GM10847 (cell line): ENCODE measurements around the gene TAPT1.

Experiments used
- POLR2A ChIP-seq: IDR thresholded peaks from 2 replicates; pipeline ENCODE4 v1.6.1; 2011; ENCODE audit not compliant: insufficient read length; ENCODE audit errors: extremely low read depth

The TAPT1 gene

GRCh38 chr4:16230308-16230707 is 4.0 kb upstream of the TAPT1 start:
- no peak for TF ChIP-seq POLR2A

GRCh38 chr4:16229604-16230003 is 3.3 kb upstream of the TAPT1 start:
- no peak for TF ChIP-seq POLR2A

GRCh38 chr4:16227462-16227868 is 1.2 kb upstream of the TAPT1 start:
- TF ChIP-seq POLR2A, result no peak

GRCh38 chr4:16226816-16227461 is 668 bp upstream of the TAPT1 start:
- TF ChIP-seq POLR2A, result peak; percentile 3

GRCh38 chr4:16225167-16225862 is 956 bp downstream of the TAPT1 start:
- no peak for TF ChIP-seq POLR2A

- TF ChIP-seq POLR2A, result no peak
Observed at GRCh38 chr4:16224264-16225166, 1.8 kb downstream of the TAPT1 start.

GRCh38 chr4:16222957-16223527 is 3.2 kb downstream of the TAPT1 start:
- TF ChIP-seq POLR2A, result no peak

GRCh38 chr4:16218950-16219349 is 7.3 kb downstream of the TAPT1 start:
- no peak for TF ChIP-seq POLR2A

GRCh38 chr4:16217300-16218051 is 8.8 kb downstream of the TAPT1 start:
- TF ChIP-seq POLR2A, result no peak

- TF ChIP-seq POLR2A, result no peak
Observed at GRCh38 chr4:16213121-16213520, 13.2 kb downstream of the TAPT1 start.

GRCh38 chr4:16212138-16212782 is 14.0 kb downstream of the TAPT1 start:
- no peak for TF ChIP-seq POLR2A

- no peak for TF ChIP-seq POLR2A
Observed at GRCh38 chr4:16207409-16207808, 18.9 kb downstream of the TAPT1 start.

GRCh38 chr4:16206848-16207247 is 19.4 kb downstream of the TAPT1 start:
- TF ChIP-seq POLR2A, result no peak

- TF ChIP-seq POLR2A, result no peak
Observed at GRCh38 chr4:16206301-16206700, 20.0 kb downstream of the TAPT1 start.
